Ovary (tissue), 3 donors: Measurements from ENCODE around the gene CRTC1.

ENCODE experiments used
- CTCF ChIP-seq, 3 donors: fragments of 450-650 bp in 2 of 3; fragments of 200-600 bp in 1 of 3; IDR thresholded peaks; one replicate each; pipeline versions ENCODE4 v1.5.1 to v1.8.0; 2016 to 2022; ENCODE audit warnings: antibody characterized with exemption in 3 of 3, mild to moderate bottlenecking in 1 of 3
- POLR2A ChIP-seq: fragments of 450-650 bp; IDR thresholded peaks from one replicate; pipeline ENCODE4 v1.6.1; 2017; ENCODE audit warnings: antibody characterized with exemption, mild to moderate bottlenecking, moderate library complexity
- donor health status: DM: no; HTN: no; CAD: no.

- no peak for TF ChIP-seq CTCF (IDR thresholded peaks at IDR 0.05)
- TF ChIP-seq POLR2A, result no peak
Observed at GRCh38 chr19:18804643-18805042, 121.2 kb downstream of the CRTC1 start.
